ENCODE results near the gene PCDH9.

PCDH9 gene

GRCh38 chr13:66558506-66558905 lies 671.6 kb downstream of the PCDH9 start:
- TF ChIP-seq CTCF (IDR thresholded peaks at IDR 0.05): no peak

- TF ChIP-seq CTCF (IDR thresholded peaks at IDR 0.05): no peak
These were observed 672.8 kb downstream of the PCDH9 start for GRCh38 chr13:66557357-66557756.

- TF ChIP-seq CTCF (IDR thresholded peaks at IDR 0.05): no peak
These were observed 673.8 kb downstream of the PCDH9 start for GRCh38 chr13:66556306-66556705.

- no peak for TF ChIP-seq CTCF (IDR thresholded peaks at IDR 0.05)
These were observed 676.7 kb downstream of the PCDH9 start for GRCh38 chr13:66553391-66553790.

GRCh38 chr13:66551128-66551527 lies 679.0 kb downstream of the PCDH9 start:
- TF ChIP-seq CTCF (IDR thresholded peaks at IDR 0.05): no peak

GRCh38 chr13:66547685-66548084 lies 682.5 kb downstream of the PCDH9 start:
- TF ChIP-seq CTCF (IDR thresholded peaks at IDR 0.05): no peak

GRCh38 chr13:66546534-66547379 lies 683.4 kb downstream of the PCDH9 start:
- TF ChIP-seq CTCF (IDR thresholded peaks at IDR 0.05): no peak

Data from LNCAP (cell line).